Measurements from ENCODE around the gene SNX2. TPM values are rescaled to one million over a fixed set of nuclear protein-coding genes. Genes with fewer than 3 reads are reported as not detected.

Gene SNX2
- polyA plus RNA-seq, 4 donors: 41.4 to 131 (median 52.5) TPM

- no peaks in the 10 kb centered on the region for H3K27me3 ChIP-seq (ENCODE audit: control insufficient read depth in 3 of 3, insufficient read depth in 3 of 3, low read length in 3 of 3)
- no peak overlapping the region for H3K4me3 ChIP-seq (ENCODE audit: low read depth in 1 of 3, low read length in 3 of 3)
- WGBS, 3 donors: 45 to 75% (median 54%) methylated on average over 3 of the region's 3 CpGs
- H3K36me3 ChIP-seq (ENCODE audit: control insufficient read depth in 3 of 3, insufficient read depth in 2 of 3, low read depth in 1 of 3, low read length in 3 of 3): no peaks in the 10 kb centered on the region
- no peak for FAIRE-seq
- H3K9me3 ChIP-seq (ENCODE audit: control insufficient read depth in 2 of 2, insufficient read depth in 1 of 2, low read depth in 1 of 2, low read length in 1 of 2): no peaks in the 10 kb centered on the region
- peaks cover 0 to 19% (median 0%) of the 10 kb centered on the region in 3 donors for H3K4me1 ChIP-seq (ENCODE audit: control insufficient read depth in 3 of 3, insufficient read depth in 2 of 3, low read depth in 1 of 3, low read length in 2 of 3)
- peak overlapping the region in 1 of 3 donors; percentile 67 for H3K27ac ChIP-seq (ENCODE audit: low read depth in 1 of 3, low read length in 2 of 3)
- peak; percentile 61 to 81 for DNase-seq
These were observed 31.6 kb upstream of the SNX2 start for GRCh38 chr5:122743261-122743660.

GRCh38 chr5:122745597-122745996 is 29.3 kb upstream of the SNX2 start:
- Histone ChIP-seq H3K9me3 (ENCODE audit: control insufficient read depth in 2 of 2, insufficient read depth in 1 of 2, low read depth in 1 of 2, low read length in 1 of 2) (no peaks in the 10 kb centered on the region), H3K27ac (ENCODE audit: low read depth in 1 of 3, low read length in 2 of 3) (no peak overlapping the region), H3K4me3 (ENCODE audit: low read depth in 1 of 3, low read length in 3 of 3) (no peak overlapping the region), H3K27me3 (ENCODE audit: control insufficient read depth in 3 of 3, insufficient read depth in 3 of 3, low read length in 3 of 3) (no peaks in the 10 kb centered on the region), H3K36me3 (ENCODE audit: control insufficient read depth in 3 of 3, insufficient read depth in 2 of 3, low read depth in 1 of 3, low read length in 3 of 3) (no peaks in the 10 kb centered on the region), H3K4me1 (ENCODE audit: control insufficient read depth in 3 of 3, insufficient read depth in 2 of 3, low read depth in 1 of 3, low read length in 2 of 3) (peaks cover 0 to 19% (median 0%) of the 10 kb centered on the region in 3 donors)
- WGBS, 3 donors: 79 to 94% (median 92%) methylated on average over 2 of the region's 2 CpGs
- FAIRE-seq (no peak), DNase-seq (no peak)

GRCh38 chr5:122749886-122750285 is 25.0 kb upstream of the SNX2 start:
- Histone ChIP-seq H3K27me3 (ENCODE audit: control insufficient read depth in 3 of 3, insufficient read depth in 3 of 3, low read length in 3 of 3) (no peaks in the 10 kb centered on the region), H3K4me1 (ENCODE audit: control insufficient read depth in 3 of 3, insufficient read depth in 2 of 3, low read depth in 1 of 3, low read length in 2 of 3) (no peaks in the 10 kb centered on the region), H3K27ac (ENCODE audit: low read depth in 1 of 3, low read length in 2 of 3) (no peak overlapping the region), H3K9me3 (ENCODE audit: control insufficient read depth in 2 of 2, insufficient read depth in 1 of 2, low read depth in 1 of 2, low read length in 1 of 2) (no peaks in the 10 kb centered on the region), H3K36me3 (ENCODE audit: control insufficient read depth in 3 of 3, insufficient read depth in 2 of 3, low read depth in 1 of 3, low read length in 3 of 3) (no peaks in the 10 kb centered on the region), H3K4me3 (ENCODE audit: low read depth in 1 of 3, low read length in 3 of 3) (no peak overlapping the region)
- FAIRE-seq (no peak), DNase-seq (no peak)
- 58 to 62% (median 58%) methylated on average over 2 of the region's 2 CpGs for WGBS, 3 donors

GRCh38 chr5:122751293-122751782 is 23.5 kb upstream of the SNX2 start:
- Histone ChIP-seq H3K9me3 (ENCODE audit: control insufficient read depth in 2 of 2, insufficient read depth in 1 of 2, low read depth in 1 of 2, low read length in 1 of 2) (no peaks in the 10 kb centered on the region), H3K36me3 (ENCODE audit: control insufficient read depth in 3 of 3, insufficient read depth in 2 of 3, low read depth in 1 of 3, low read length in 3 of 3) (no peaks in the 10 kb centered on the region), H3K27me3 (ENCODE audit: control insufficient read depth in 3 of 3, insufficient read depth in 3 of 3, low read length in 3 of 3) (no peaks in the 10 kb centered on the region), H3K4me1 (ENCODE audit: control insufficient read depth in 3 of 3, insufficient read depth in 2 of 3, low read depth in 1 of 3, low read length in 2 of 3) (no peaks in the 10 kb centered on the region), H3K4me3 (ENCODE audit: low read depth in 1 of 3, low read length in 3 of 3) (no peak overlapping the region), H3K27ac (ENCODE audit: low read depth in 1 of 3, low read length in 2 of 3) (peak overlapping the region in 1 of 3 donors; percentile 44)
- DNase-seq (peak in 1 of 2 donors; percentile 72), FAIRE-seq (no peak)
- WGBS, 3 donors: 61 to 72% (median 61%) methylated on average over 7 of the region's 7 CpGs

- no peak overlapping the region for H3K4me3 ChIP-seq (ENCODE audit: low read depth in 1 of 3, low read length in 3 of 3)
- no peak overlapping the region for H3K27ac ChIP-seq (ENCODE audit: low read depth in 1 of 3, low read length in 2 of 3)
- H3K9me3 ChIP-seq (ENCODE audit: control insufficient read depth in 2 of 2, insufficient read depth in 1 of 2, low read depth in 1 of 2, low read length in 1 of 2): peaks cover 0 to 5% of the 10 kb centered on the region in 2 donors
- no peaks in the 10 kb centered on the region for H3K36me3 ChIP-seq (ENCODE audit: control insufficient read depth in 3 of 3, insufficient read depth in 2 of 3, low read depth in 1 of 3, low read length in 3 of 3)
- no peak for FAIRE-seq
- no peaks in the 10 kb centered on the region for H3K27me3 ChIP-seq (ENCODE audit: control insufficient read depth in 3 of 3, insufficient read depth in 3 of 3, low read length in 3 of 3)
- no peaks in the 10 kb centered on the region for H3K4me1 ChIP-seq (ENCODE audit: control insufficient read depth in 3 of 3, insufficient read depth in 2 of 3, low read depth in 1 of 3, low read length in 2 of 3)
- no peak for DNase-seq
These were observed 21.4 kb upstream of the SNX2 start for GRCh38 chr5:122753500-122753899.

GRCh38 chr5:122755783-122756182 is 19.1 kb upstream of the SNX2 start:
- DNase-seq (no peak), FAIRE-seq (no peak)
- Histone ChIP-seq H3K36me3 (ENCODE audit: control insufficient read depth in 3 of 3, insufficient read depth in 2 of 3, low read depth in 1 of 3, low read length in 3 of 3) (no peaks in the 10 kb centered on the region), H3K4me3 (ENCODE audit: low read depth in 1 of 3, low read length in 3 of 3) (no peak overlapping the region), H3K4me1 (ENCODE audit: control insufficient read depth in 3 of 3, insufficient read depth in 2 of 3, low read depth in 1 of 3, low read length in 2 of 3) (no peaks in the 10 kb centered on the region), H3K9me3 (ENCODE audit: control insufficient read depth in 2 of 2, insufficient read depth in 1 of 2, low read depth in 1 of 2, low read length in 1 of 2) (peaks cover 0 to 5% of the 10 kb centered on the region in 2 donors), H3K27me3 (ENCODE audit: control insufficient read depth in 3 of 3, insufficient read depth in 3 of 3, low read length in 3 of 3) (no peaks in the 10 kb centered on the region), H3K27ac (ENCODE audit: low read depth in 1 of 3, low read length in 2 of 3) (no peak overlapping the region)
- 89 to 92% (median 91%) methylated on average over 2 of the region's 2 CpGs for WGBS, 3 donors

- FAIRE-seq: no peak
- 50 to 92% (median 68%) methylated on average over 2 of the region's 2 CpGs for WGBS, 3 donors
These were observed 18.5 kb upstream of the SNX2 start for GRCh38 chr5:122756264-122756911.

GRCh38 chr5:122757285-122757684 is 17.6 kb upstream of the SNX2 start:
- H3K27ac ChIP-seq (ENCODE audit: low read depth in 1 of 3, low read length in 2 of 3): no peak overlapping the region
- no peak overlapping the region for H3K4me3 ChIP-seq (ENCODE audit: low read depth in 1 of 3, low read length in 3 of 3)
- 87 to 90% (median 89%) methylated on average over 4 of the region's 4 CpGs for WGBS, 3 donors
- DNase-seq: no peak
- H3K27me3 ChIP-seq (ENCODE audit: control insufficient read depth in 3 of 3, insufficient read depth in 3 of 3, low read length in 3 of 3): no peaks in the 10 kb centered on the region
- no peaks in the 10 kb centered on the region for H3K4me1 ChIP-seq (ENCODE audit: control insufficient read depth in 3 of 3, insufficient read depth in 2 of 3, low read depth in 1 of 3, low read length in 2 of 3)
- H3K36me3 ChIP-seq (ENCODE audit: control insufficient read depth in 3 of 3, insufficient read depth in 2 of 3, low read depth in 1 of 3, low read length in 3 of 3): no peaks in the 10 kb centered on the region
- FAIRE-seq: no peak
- peaks cover 0 to 5% of the 10 kb centered on the region in 2 donors for H3K9me3 ChIP-seq (ENCODE audit: control insufficient read depth in 2 of 2, insufficient read depth in 1 of 2, low read depth in 1 of 2, low read length in 1 of 2)

More at GRCh38 chr5:122756264-122756911, 18.5 kb upstream of the SNX2 start:
- DNase-seq: no peak
- Histone ChIP-seq H3K27me3 (ENCODE audit: control insufficient read depth in 3 of 3, insufficient read depth in 3 of 3, low read length in 3 of 3) (no peaks in the 10 kb centered on the region), H3K27ac (ENCODE audit: low read depth in 1 of 3, low read length in 2 of 3) (no peak overlapping the region), H3K4me3 (ENCODE audit: low read depth in 1 of 3, low read length in 3 of 3) (no peak overlapping the region), H3K36me3 (ENCODE audit: control insufficient read depth in 3 of 3, insufficient read depth in 2 of 3, low read depth in 1 of 3, low read length in 3 of 3) (no peaks in the 10 kb centered on the region), H3K9me3 (ENCODE audit: control insufficient read depth in 2 of 2, insufficient read depth in 1 of 2, low read depth in 1 of 2, low read length in 1 of 2) (peaks cover 0 to 5% of the 10 kb centered on the region in 2 donors), H3K4me1 (ENCODE audit: control insufficient read depth in 3 of 3, insufficient read depth in 2 of 3, low read depth in 1 of 3, low read length in 2 of 3) (no peaks in the 10 kb centered on the region)
